Body of pancreas (tissue), 4 donors: ENCODE measurements around the gene FLAD1. TPM values are rescaled to one million over a fixed set of nuclear protein-coding genes. Genes with fewer than 3 reads are reported as not detected.

Source experiments
- ATAC-seq: fragments of 150-250 bp; one replicate; pipeline ENCODE4 v1.9.1; 2016
- DNase-seq, 4 donors: peaks; one replicate each; pipeline ENCODE4 v3.0.0-alpha.2; 2019
- H3K27ac ChIP-seq, 4 donors: fragments of 200-600 bp; sonication (generic); 1 replicate in 3 of 4; 2 replicates in 1 of 4; pipeline versions ENCODE4 v1.5.1 to v1.6.1; 2016 to 2019; ENCODE audit warnings: mild to moderate bottlenecking in 1 of 4, mixed read lengths in 1 of 4, moderate library complexity in 1 of 4
- H3K27me3 ChIP-seq, 2 donors: fragments of 200-600 bp; sonication (generic); one replicate each; pipeline ENCODE4 v1.6.0; 2016; ENCODE audit warnings: mild to moderate bottlenecking in 1 of 2
- H3K36me3 ChIP-seq, 2 donors: fragments of 200-600 bp; sonication (generic); replicated peaks in 1 of 2; 2 replicates each; pipeline ENCODE4 v1.5.1; 2016; ENCODE audit warnings: low read depth in 2 of 2; ENCODE audit not compliant: insufficient read depth in 1 of 2
- H3K4me1 ChIP-seq: fragments of 200-600 bp; sonication (generic); one replicate; pipeline ENCODE4 v1.6.0; 2016
- H3K4me3 ChIP-seq, 2 donors: fragments of 200-600 bp; sonication (generic); 1 replicate in 1 of 2; 2 replicates in 1 of 2; pipeline ENCODE4 v1.5.1; 2016 to 2019
- H3K9me3 ChIP-seq, 3 donors: fragments of 200-600 bp; sonication (generic); 1 replicate in 2 of 3; 2 replicates in 1 of 3; pipeline ENCODE4 v1.5.1; 2016
- CTCF ChIP-seq, 7 experiments: fragments of 450-650 bp in 4 of 7; fragments of 200-600 bp in 3 of 7; sonication (generic) in 3 of 7; IDR thresholded peaks; one replicate each; pipeline ENCODE4 v1.5.1; 2016 to 2019; ENCODE audit warnings: antibody characterized with exemption in 7 of 7
- POLR2A ChIP-seq, 3 donors: fragments of 450-650 bp; IDR thresholded peaks; one replicate each; pipeline ENCODE4 v1.6.1; 2016; ENCODE audit warnings: antibody characterized with exemption in 3 of 3, mild to moderate bottlenecking in 2 of 3
- WGBS, 2 donors: methylation state at CpG; one replicate each; pipeline ENCODE4 v1.1.5; 2017; 5-methylcytosine and 5-hydroxymethylcytosine counted together
- intact Hi-C: fragments of 100-400 bp; cut with DNase I; formaldehyde crosslinking; loops from one replicate; pipeline ENCODE4 v1.15.1; 2023
- total RNA-seq, 2 donors: library from RNA; depleted of rRNA; stranded (reverse); fragments of >200 nt; gene quantifications; one replicate each; pipeline ENCODE4 v1.1.0, GENCODE V29; 2016

FLAD1 gene
- total RNA-seq, 2 donors from 2014 or later, result 10.1 to 51.4 TPM

DNA sequence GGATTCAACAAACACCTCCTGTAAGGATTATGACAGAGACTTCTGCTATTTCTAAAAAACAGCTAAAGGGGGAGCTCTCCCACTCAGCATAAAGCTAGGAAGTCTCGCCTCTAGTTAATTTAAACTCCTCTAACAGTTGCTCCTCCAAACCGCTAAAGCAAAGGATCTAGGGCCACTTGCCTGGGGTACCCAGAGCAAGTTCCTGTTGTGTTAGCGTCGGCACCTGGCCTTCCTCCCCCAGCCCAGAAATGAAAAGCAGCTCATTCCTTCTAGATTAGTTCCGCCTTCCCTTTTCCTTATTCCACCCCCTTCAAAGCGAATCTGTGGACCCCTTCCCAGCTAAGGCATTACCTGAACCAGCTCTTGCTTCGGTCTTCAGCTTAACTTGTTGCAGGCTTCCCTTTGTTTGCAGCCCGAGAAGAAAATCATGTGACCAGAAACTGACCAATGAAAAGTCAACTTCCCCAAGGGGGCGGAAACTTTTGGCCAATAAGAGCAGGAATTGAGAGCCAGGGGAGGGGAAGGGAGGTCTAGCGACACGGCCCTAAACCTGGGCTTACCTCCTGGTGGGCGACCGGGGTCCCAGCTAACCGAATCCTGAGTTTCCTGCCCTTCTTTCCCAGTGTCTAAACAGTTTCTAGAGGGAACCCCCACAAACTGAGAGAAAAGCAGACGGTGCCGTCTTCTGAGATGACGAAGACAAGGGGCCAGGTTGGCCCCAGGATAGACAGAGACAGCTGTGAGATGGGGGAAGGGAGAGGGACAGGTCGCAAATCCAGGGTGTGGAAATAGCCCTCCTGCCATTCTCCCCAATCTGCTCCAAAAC lies 27.2 kb upstream of the FLAD1 start, which contains the start of gene PBXIP1:
PBXIP1 (minus strand) TSS at position 382 of the 826 bp plus-strand sequence. CDS start 2,378 bp downstream, outside the sequence.
- ATAC-seq (peak; percentile 95), DNase-seq (peak; percentile 82 to 89 (median 83))
- Histone ChIP-seq H3K27ac (peak within 1 kb of the TSS; percentile 35 to 83 (median 65)), H3K27me3 (no peaks in the 10 kb centered on the region), H3K36me3 (peaks cover 0 to 4% of the 10 kb centered on the region in 2 donors), H3K4me1 (peaks cover 52% of the 10 kb centered on the region), H3K9me3 (no peaks in the 10 kb centered on the region), H3K4me3 (peak within 1 kb of the TSS in 1 of 2 donors; percentile 30)
- intact Hi-C loops, result no loop called here
- peak in 4 of 7 experiments; percentile 10 to 27 (median 16) for TF ChIP-seq CTCF (IDR thresholded peaks at IDR 0.05)
- peak in 2 of 3 donors; percentile 55 to 58 for TF ChIP-seq POLR2A (IDR thresholded peaks at IDR 0.05)
- WGBS, 2 donors, result 0% methylated on average over 18 of the region's 18 CpGs

GRCh38 chr1:154956544-154956941 lies 26.6 kb upstream of the FLAD1 start:
- Histone ChIP-seq H3K4me1 (peaks cover 55% of the 10 kb centered on the region), H3K27me3 (no peaks in the 10 kb centered on the region), H3K9me3 (no peaks in the 10 kb centered on the region), H3K27ac (peak overlapping the region; percentile 12 to 83 (median 50)), H3K4me3 (no peak overlapping the region), H3K36me3 (peaks cover 0 to 4% of the 10 kb centered on the region in 2 donors)
- 15 to 21% methylated on average over 5 to 6 of the region's 6 CpGs for WGBS, 2 donors
- TF ChIP-seq CTCF (IDR thresholded peaks at IDR 0.05) (no peak), POLR2A (IDR thresholded peaks at IDR 0.05) (no peak)
- DNase-seq (peak in 1 of 4 donors; percentile 31), ATAC-seq (no peak)
- intact Hi-C loops, result no loop called here

GRCh38 chr1:154957091-154957657 lies 26.0 kb upstream of the FLAD1 start:
- TF ChIP-seq POLR2A (IDR thresholded peaks at IDR 0.05), result no peak
- TF ChIP-seq CTCF (IDR thresholded peaks at IDR 0.05), result no peak
- DNase-seq, result no peak
- Histone ChIP-seq H3K4me3 (no peak overlapping the region), H3K27ac (peak overlapping the region in 1 of 4 donors; percentile 12), H3K27me3 (no peaks in the 10 kb centered on the region), H3K9me3 (no peaks in the 10 kb centered on the region), H3K4me1 (peaks cover 57% of the 10 kb centered on the region), H3K36me3 (peaks cover 0 to 4% of the 10 kb centered on the region in 2 donors)
- ATAC-seq, result no peak
- WGBS, 2 donors, result 51 to 59% methylated on average over 9 of the region's 9 CpGs
- intact Hi-C loops, result no loop called here

GRCh38 chr1:154958036-154958435 lies 25.1 kb upstream of the FLAD1 start:
- Histone ChIP-seq H3K4me3 (no peak overlapping the region), H3K27me3 (no peaks in the 10 kb centered on the region), H3K36me3 (peaks cover 0 to 4% of the 10 kb centered on the region in 2 donors), H3K27ac (no peak overlapping the region), H3K4me1 (peaks cover 61% of the 10 kb centered on the region), H3K9me3 (no peaks in the 10 kb centered on the region)
- intact Hi-C loops, result no loop called here
- no peak for TF ChIP-seq POLR2A (IDR thresholded peaks at IDR 0.05)
- no peak for TF ChIP-seq CTCF (IDR thresholded peaks at IDR 0.05)
- ATAC-seq, result no peak
- no peak for DNase-seq
- WGBS, 2 donors, result 78 to 79% methylated on average over 2 of the region's 2 CpGs
